ENCODE measurements around the gene GTPBP6.
"Not testable (repeated sequence)": the region's sequence is repeated elsewhere in the genome, so short reads cannot be mapped to it uniquely, and the experiment has no call there.

GTPBP6 gene

GRCh38 chrX:290476-291166, 28.0 kb downstream of the GTPBP6 start:
- no peak for DNase-seq

GRCh38 chrX:288561-288991, 30.0 kb downstream of the GTPBP6 start:
- no peak for DNase-seq

- no peak for DNase-seq
These were observed 30.9 kb downstream of the GTPBP6 start for GRCh38 chrX:287670-288069.

- no peak for DNase-seq
These were observed 33.4 kb downstream of the GTPBP6 start for GRCh38 chrX:285076-285677.

- DNase-seq = no peak
These were observed 35.3 kb downstream of the GTPBP6 start for GRCh38 chrX:283115-283845.

GRCh38 chrX:282000-282681, 36.5 kb downstream of the GTPBP6 start:
- not testable (repeated sequence) for DNase-seq

GRCh38 chrX:281166-281999, 37.2 kb downstream of the GTPBP6 start, which contains the start of gene PLCXD1:
PLCXD1 (plus strand) TSS chrX:281381; CDS start chrX:284188, 2,807 bp downstream.
- no peak for DNase-seq

GRCh38 chrX:280722-281121, 37.9 kb downstream of the GTPBP6 start:
- not testable (repeated sequence) for DNase-seq

GRCh38 chrX:279757-280604, 38.6 kb downstream of the GTPBP6 start:
- not testable (repeated sequence) for DNase-seq

GRCh38 chrX:276581-277201, 41.9 kb downstream of the GTPBP6 start:
- no peak for DNase-seq

- DNase-seq = no peak
These were observed 42.5 kb downstream of the GTPBP6 start for GRCh38 chrX:275967-276580.

- DNase-seq = no peak
These were observed 43.1 kb downstream of the GTPBP6 start for GRCh38 chrX:275476-275966.

GRCh38 chrX:274904-275475, 43.6 kb downstream of the GTPBP6 start:
- no peak for DNase-seq

GRCh38 chrX:270848-271367, 47.7 kb downstream of the GTPBP6 start:
- no peak for DNase-seq

GRCh38 chrX:267771-268261, 50.8 kb downstream of the GTPBP6 start:
- DNase-seq = no peak

- no peak for DNase-seq
These were observed 53.1 kb downstream of the GTPBP6 start for GRCh38 chrX:265502-265901.

GRCh38 chrX:264634-265455, 53.8 kb downstream of the GTPBP6 start:
- DNase-seq = no peak

- not testable (repeated sequence) for DNase-seq
These were observed 54.6 kb downstream of the GTPBP6 start for GRCh38 chrX:264006-264405.

Measured in NCI-H2171 (cell line).